Head of caudate nucleus (tissue), 42 donors: ENCODE measurements around the gene ST6GAL1.

Experiments used
- DNase-seq, 42 donors: peaks; one replicate each; pipeline versions ENCODE4 v3.0.0 to v3.0.0-alpha.2; 2020 to 2021; ENCODE audit warnings: mixed read lengths in 7 of 42
- intact Hi-C: fragments of 100-400 bp; cut with DNase I; formaldehyde crosslinking; loops from one replicate; pipeline ENCODE4 v1.15.0; 2022

The ST6GAL1 gene

GRCh38 chr3:187112934-187113793 is 182.8 kb downstream of the ST6GAL1 start:
- intact Hi-C loops: no loop called here
- no peak for DNase-seq

- intact Hi-C loops: no loop called here
- no peak for DNase-seq
Measured at GRCh38 chr3:187114511-187114910, 184.2 kb downstream of the ST6GAL1 start.

DNA sequence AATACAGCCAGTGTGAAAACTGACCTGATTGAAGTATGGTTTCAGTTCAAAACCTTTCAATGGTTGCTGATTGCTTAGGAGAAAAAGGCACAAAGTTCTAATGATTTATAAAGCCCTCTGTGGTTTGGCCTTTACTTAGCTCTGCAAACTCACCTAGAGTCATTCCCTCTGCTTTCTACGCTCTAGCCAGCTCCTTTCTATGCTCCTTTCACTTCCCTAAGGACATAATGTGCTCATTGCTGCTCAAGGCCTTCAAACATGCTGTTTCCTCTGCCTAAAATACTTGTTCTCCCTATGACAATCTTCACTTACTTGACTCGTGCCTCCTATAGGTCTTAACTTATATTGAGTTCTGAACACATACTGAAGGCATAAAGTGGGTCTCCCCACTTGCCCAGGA is 190.0 kb downstream of the ST6GAL1 start:
- no peak for DNase-seq
- intact Hi-C loops: no loop called here

- no peak for DNase-seq
- intact Hi-C loops: no loop called here
Measured at GRCh38 chr3:187122261-187122660, 191.9 kb downstream of the ST6GAL1 start.

GRCh38 chr3:187125319-187126031 is 195.1 kb downstream of the ST6GAL1 start:
- intact Hi-C loops: no loop called here
- no peak for DNase-seq
